HG03439 (cell line): ENCODE data around the gene BAZ2B.

ENCODE experiments used
- ATAC-seq: cut with Tn5 transposase; IDR thresholded peaks from one replicate; pipeline ENCODE4 v1.9.1; 2021; ENCODE audit warnings: mild to moderate bottlenecking, moderate library complexity; ENCODE audit not compliant: unreplicated experiment

Gene BAZ2B

DNA sequence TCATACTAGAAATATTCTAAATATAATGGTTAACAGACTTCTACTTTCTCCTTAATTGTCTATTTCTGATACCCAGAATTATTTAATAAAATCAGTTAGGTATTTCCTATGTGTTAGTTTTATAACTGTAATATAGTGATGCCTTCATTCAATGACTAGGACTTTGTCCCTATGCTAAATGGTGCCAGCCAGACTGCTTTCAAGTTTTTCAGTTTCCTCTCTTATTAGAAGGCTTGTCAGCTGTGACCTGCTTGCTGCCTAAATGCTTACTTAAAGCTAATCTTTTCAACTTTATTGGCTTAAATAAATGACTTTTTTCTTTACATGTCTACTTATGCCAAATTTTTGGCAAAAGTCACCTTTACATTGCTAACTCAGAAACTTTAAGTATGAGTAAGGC is 30.7 kb downstream of the BAZ2B start:
- no peak for ATAC-seq

DNA sequence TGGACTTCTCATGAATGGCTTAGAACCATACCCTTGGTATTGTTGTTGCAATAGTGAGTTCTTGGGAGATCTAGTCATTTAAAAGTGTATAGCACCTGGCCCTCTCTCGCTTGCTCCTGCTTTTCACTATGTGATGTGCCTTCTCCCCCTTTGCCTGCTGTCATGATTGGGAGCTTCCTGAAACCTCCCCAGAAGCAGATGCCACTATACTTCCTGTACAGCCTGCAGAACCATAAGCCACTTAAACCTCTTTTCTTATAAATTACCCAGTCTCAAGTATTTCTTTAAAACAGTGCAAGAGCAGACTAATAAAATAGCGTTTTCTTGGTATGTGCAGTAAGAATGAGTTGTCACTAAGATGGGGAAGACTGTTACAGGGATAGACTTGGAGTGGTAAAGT is 31.6 kb downstream of the BAZ2B start:
- ATAC-seq, result no peak

- ATAC-seq, result no peak
Measured at GRCh38 chr2:159573846-159574606, 42.3 kb downstream of the BAZ2B start.

DNA sequence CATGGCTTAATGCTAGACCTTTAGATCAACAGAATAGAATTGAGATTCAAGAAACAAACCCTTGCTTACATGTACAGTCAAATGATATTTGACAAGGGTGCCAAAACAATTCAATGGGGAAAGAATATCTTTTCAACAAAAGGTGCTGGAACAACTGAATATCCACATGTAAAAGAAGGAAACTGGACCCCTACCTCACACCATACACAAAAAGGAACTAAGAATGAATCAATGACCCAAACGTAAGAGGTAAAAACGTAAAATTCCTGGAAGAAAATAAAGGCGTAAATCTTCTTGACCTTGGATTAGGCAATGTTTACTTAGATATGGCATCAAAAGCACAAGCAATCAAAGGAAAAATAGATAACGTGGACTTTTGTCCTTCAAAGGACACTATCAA is 43.1 kb downstream of the BAZ2B start:
- no peak for ATAC-seq

- no peak for ATAC-seq
Measured at GRCh38 chr2:159572459-159572858, 43.9 kb downstream of the BAZ2B start.

DNA sequence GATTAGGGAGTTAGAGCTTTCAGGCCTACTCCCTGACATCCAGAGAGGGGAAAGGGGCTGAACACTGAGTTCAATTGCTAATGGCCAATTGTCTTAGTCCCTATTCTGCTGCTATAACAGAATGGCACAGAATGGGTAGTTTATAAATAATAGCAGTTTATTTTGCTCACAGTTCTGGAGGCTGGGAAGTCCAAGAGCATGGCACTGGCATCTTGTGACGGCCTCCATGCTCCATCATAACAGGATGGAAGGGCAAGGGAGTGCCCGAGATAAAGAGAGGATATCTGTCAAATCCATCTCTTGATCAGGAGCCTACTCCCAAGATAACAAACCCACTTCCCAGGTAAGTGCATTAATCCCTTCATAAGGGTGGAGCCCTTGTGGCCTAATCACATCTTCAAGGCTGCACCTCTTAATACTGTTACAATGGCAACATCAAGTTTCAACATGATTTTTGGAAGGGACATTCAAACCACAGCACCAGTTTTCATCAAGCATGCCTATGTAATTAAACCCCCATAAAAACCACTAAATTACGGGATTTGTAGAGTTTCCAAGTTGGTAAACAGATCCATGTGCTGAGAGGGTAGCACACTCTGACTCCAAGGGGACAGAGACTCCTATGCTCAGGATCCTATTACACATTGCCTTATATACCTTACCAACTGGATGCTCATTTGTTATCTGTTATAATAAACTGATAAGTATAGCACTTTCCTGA is 44.6 kb downstream of the BAZ2B start:
- ATAC-seq, result no peak

- ATAC-seq, result no peak
Measured at GRCh38 chr2:159564081-159564480, 52.3 kb downstream of the BAZ2B start.

- no peak for ATAC-seq
Measured at GRCh38 chr2:159562248-159562647, 54.1 kb downstream of the BAZ2B start.

DNA sequence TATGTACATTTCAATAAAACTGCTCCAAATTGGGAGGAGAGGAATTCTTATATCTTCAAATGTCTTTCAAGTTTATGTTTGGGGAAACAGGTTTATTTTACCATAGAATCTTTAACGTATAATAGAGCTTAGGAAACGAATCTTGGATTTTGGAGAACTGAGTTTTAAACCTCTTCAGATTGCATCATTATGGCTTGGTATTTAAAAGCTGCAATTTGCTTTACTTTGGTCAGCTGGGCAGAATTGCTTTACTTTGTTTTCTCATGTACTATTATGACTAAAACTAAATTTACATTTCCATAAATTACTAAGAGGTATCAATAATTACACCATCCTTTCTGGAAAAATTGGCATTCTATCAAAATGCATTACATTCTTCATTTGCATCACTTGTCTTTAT is 54.6 kb downstream of the BAZ2B start:
- ATAC-seq, result no peak

- no peak for ATAC-seq
Measured at GRCh38 chr2:159561242-159561641, 55.1 kb downstream of the BAZ2B start.

- no peak for ATAC-seq
Measured at GRCh38 chr2:159559034-159559433, 57.3 kb downstream of the BAZ2B start.

DNA sequence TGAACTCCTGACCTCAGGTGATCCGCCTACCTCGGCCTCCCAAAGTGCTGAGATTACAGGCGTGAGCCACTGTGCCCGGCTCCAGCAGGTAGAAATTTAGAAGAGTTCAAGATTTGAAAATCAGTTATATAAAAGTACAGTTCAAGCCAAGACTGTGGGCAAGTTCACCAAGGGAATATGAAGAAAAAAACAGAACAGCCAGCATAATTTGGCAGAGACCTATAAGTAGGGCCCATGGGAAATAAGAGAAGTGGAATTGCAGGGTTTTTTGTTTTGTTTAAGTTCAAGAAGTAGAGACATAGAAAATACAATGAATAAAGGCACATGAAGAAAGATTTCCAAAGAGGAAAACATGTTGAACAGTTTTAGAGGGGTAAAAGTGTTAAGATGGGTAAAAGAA is 57.9 kb downstream of the BAZ2B start:
- no peak for ATAC-seq

- no peak for ATAC-seq
Measured at GRCh38 chr2:159557437-159558034, 58.8 kb downstream of the BAZ2B start.

- ATAC-seq, result no peak
Measured at GRCh38 chr2:159555651-159556392, 60.5 kb downstream of the BAZ2B start.

- no peak for ATAC-seq
Measured at GRCh38 chr2:159553727-159554126, 62.6 kb downstream of the BAZ2B start.

- ATAC-seq, result no peak
Measured at GRCh38 chr2:159551806-159552205, 64.5 kb downstream of the BAZ2B start.

- ATAC-seq, result no peak
Measured at GRCh38 chr2:159550231-159550630, 66.1 kb downstream of the BAZ2B start.

DNA sequence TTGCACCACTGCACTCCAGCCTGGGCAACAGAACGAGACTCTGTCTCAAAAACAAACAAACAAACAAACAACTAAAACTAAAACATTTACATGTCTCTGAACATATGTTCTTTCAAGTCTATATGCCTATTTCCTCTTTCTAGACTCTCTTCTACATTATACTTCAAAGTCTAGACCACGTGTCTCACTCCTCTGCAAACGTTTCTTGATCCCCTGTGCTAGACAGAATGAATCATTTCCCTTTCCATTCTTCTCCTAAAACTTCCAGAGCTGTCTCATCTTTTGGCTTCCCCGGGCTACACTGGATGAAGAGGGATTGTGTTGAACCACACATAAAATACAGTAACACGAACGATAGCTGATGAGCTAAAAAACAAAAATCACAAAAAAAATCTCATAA is 67.1 kb downstream of the BAZ2B start:
- ATAC-seq, result no peak

DNA sequence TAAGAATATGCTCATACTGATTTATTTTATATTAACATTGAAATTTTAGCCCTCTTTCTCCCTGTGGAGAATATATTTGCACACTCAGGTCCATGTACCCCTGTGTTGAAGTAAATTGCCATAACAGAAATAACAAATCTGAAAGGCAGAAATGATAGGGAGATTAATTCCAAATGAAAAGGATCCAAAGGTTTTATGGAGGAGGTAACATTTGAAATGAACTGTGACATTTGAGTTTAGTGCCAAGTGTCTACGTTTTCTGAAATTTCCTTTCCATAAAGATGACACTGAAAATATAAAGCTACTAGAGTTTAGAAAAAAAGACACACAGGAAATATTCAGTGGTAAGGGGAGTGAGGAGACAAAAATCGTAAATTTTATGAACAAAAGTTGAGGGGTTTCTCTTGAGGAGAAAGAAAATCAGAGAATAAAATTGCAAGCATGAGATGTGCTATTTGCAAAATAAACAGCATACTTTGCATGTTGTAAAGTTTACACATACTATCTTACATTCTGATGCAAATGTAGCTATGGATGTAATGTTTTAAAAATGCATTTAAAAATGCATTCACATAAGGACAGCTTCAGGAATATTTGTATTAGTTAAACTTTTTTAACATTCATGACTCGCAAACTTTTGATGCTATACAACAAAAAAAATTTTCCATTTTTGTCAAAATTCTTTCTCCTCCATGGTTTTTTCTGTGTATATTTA is 69.5 kb downstream of the BAZ2B start:
- ATAC-seq, result no peak

GRCh38 chr2:159546039-159546438 is 70.3 kb downstream of the BAZ2B start:
- no peak for ATAC-seq

GRCh38 chr2:159545085-159545484 is 71.3 kb downstream of the BAZ2B start:
- no peak for ATAC-seq
